Transverse colon (tissue), 3 donors: ENCODE measurements around the gene MAGI1.

Experiments
- POLR2A ChIP-seq: fragments of 450-650 bp; IDR thresholded peaks from one replicate; pipeline ENCODE4 v1.6.1; 2016; ENCODE audit warnings: antibody characterized with exemption, mild to moderate bottlenecking, moderate library complexity
- TF ChIP-seq, protein P1 (sequence below), 5 experiments: fragments of 200-600 bp in 3 of 5; fragments of 450-650 bp in 2 of 5; sonication (generic) in 3 of 5; IDR thresholded peaks; 1 replicate in 2 of 5; 2 replicates in 3 of 5; pipeline ENCODE4 v1.5.1; 2016 to 2017; ENCODE audit warnings: antibody characterized with exemption in 5 of 5, inconsistent platforms in 3 of 5, mild to moderate bottlenecking in 2 of 5, moderate library complexity in 1 of 5

DNA sequence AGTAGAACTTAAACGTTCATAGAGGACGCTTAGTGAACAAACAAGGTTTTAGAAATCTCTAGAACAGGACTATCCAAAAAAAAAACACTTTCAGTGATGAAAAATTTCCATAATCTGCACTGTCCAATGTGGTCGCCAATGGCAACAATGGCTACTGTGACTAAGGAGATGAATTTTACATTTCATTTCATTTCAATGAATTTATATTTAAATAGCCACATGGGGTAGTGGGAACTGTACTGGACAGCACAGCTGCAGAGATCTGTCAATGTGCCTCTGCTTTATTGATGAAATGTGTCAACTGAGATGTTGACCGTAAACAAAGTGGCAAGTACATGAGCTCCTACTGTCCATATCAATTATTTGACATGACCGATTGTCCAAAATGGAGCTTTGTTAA, 222.5 kb downstream of the MAGI1 start:
- TF ChIP-seq, protein P1, sequence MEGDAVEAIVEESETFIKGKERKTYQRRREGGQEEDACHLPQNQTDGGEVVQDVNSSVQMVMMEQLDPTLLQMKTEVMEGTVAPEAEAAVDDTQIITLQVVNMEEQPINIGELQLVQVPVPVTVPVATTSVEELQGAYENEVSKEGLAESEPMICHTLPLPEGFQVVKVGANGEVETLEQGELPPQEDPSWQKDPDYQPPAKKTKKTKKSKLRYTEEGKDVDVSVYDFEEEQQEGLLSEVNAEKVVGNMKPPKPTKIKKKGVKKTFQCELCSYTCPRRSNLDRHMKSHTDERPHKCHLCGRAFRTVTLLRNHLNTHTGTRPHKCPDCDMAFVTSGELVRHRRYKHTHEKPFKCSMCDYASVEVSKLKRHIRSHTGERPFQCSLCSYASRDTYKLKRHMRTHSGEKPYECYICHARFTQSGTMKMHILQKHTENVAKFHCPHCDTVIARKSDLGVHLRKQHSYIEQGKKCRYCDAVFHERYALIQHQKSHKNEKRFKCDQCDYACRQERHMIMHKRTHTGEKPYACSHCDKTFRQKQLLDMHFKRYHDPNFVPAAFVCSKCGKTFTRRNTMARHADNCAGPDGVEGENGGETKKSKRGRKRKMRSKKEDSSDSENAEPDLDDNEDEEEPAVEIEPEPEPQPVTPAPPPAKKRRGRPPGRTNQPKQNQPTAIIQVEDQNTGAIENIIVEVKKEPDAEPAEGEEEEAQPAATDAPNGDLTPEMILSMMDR (IDR thresholded peaks at IDR 0.05) = no peak
- TF ChIP-seq POLR2A = no peak
